GM23338 (cell line): ENCODE results near the gene RLN2. TPM values are rescaled to one million over a fixed set of nuclear protein-coding genes. Genes with fewer than 3 reads are reported as not detected.

Source experiments
- ATAC-seq: fragments of 200-7000 bp; cut with Tn5 transposase; 3 replicates; pipeline ENCODE4 v1.9.1; 2020
- DNase-seq: peaks from one replicate; pipeline ENCODE4 v3.0.0-alpha.2; 2015; ENCODE audit warnings: low spot score
- H2AFZ ChIP-seq: fragments of 200-600 bp; sonication (generic); 2 replicates; pipeline ENCODE4 v1.8.0; 2016; ENCODE audit warnings: antibody characterized with exemption, mild to moderate bottlenecking, moderate library complexity
- H3F3A ChIP-seq: fragments of 200-600 bp; sonication (generic); replicated peaks from 2 replicates; pipeline ENCODE4 v1.8.0; 2017; ENCODE audit warnings: antibody characterized with exemption, mixed run types, low read depth
- H3K27ac ChIP-seq: fragments of 200-600 bp; sonication (generic); 2 replicates; pipeline ENCODE4 v1.6.1; 2016; ENCODE audit warnings: low read depth
- H3K27me3 ChIP-seq: fragments of 200-600 bp; sonication (generic); 2 replicates; pipeline ENCODE4 v1.8.0; 2016; ENCODE audit warnings: mild to moderate bottlenecking, mixed run types, moderate library complexity; ENCODE audit not compliant: insufficient read depth
- H3K36me3 ChIP-seq: fragments of 200-600 bp; sonication (generic); 2 replicates; pipeline ENCODE4 v1.8.0; 2016; ENCODE audit warnings: mild to moderate bottlenecking; ENCODE audit not compliant: insufficient read depth
- H3K4me1 ChIP-seq: fragments of 200-600 bp; sonication (generic); 2 replicates; pipeline ENCODE4 v1.8.0; 2016; ENCODE audit warnings: mild to moderate bottlenecking, moderate library complexity; ENCODE audit not compliant: insufficient read depth
- H3K4me2 ChIP-seq: fragments of 200-600 bp; sonication (generic); 2 replicates; pipeline ENCODE4 v1.7.1; 2017; ENCODE audit warnings: mixed run types
- H3K4me3 ChIP-seq: fragments of 200-600 bp; sonication (generic); 2 replicates; pipeline ENCODE4 v1.6.1; 2016; ENCODE audit warnings: mixed run types
- H3K79me2 ChIP-seq: fragments of 200-600 bp; sonication (generic); replicated peaks from 2 replicates; pipeline ENCODE4 v1.8.0; 2017; ENCODE audit warnings: mild to moderate bottlenecking; ENCODE audit not compliant: insufficient read depth
- H3K9me2 ChIP-seq: fragments of 200-600 bp; sonication (generic); 2 replicates; pipeline ENCODE4 v1.8.0; 2017; ENCODE audit not compliant: insufficient read depth
- H4K20me1 ChIP-seq: fragments of 200-600 bp; sonication (generic); replicated peaks from 2 replicates; pipeline ENCODE4 v1.8.0; 2017; ENCODE audit warnings: mild to moderate bottlenecking; ENCODE audit not compliant: insufficient read depth
- H3K27ac Mint-ChIP-seq: 2 replicates; pipeline ENCODE4 v1.8.0; 2020; ENCODE audit warnings: inconsistent platforms, mild to moderate bottlenecking, moderate library complexity, mixed read lengths
- H3K27me3 Mint-ChIP-seq: 3 replicates; pipeline ENCODE4 v1.8.0; 2022; ENCODE audit warnings: low read depth, mild to moderate bottlenecking, moderate library complexity, mixed read lengths, inconsistent platforms; ENCODE audit not compliant: insufficient read depth, poor library complexity
- H3K36me3 Mint-ChIP-seq: 3 replicates; pipeline ENCODE4 v1.8.0; 2021; ENCODE audit warnings: low read depth, mild to moderate bottlenecking, inconsistent platforms, moderate library complexity, mixed read lengths
- H3K4me1 Mint-ChIP-seq: 3 replicates; pipeline ENCODE4 v1.8.0; 2020; ENCODE audit warnings: mild to moderate bottlenecking, inconsistent platforms, mixed read lengths
- H3K4me3 Mint-ChIP-seq: 3 replicates; pipeline ENCODE4 v1.8.0; 2021; ENCODE audit warnings: moderate library complexity, mild to moderate bottlenecking, inconsistent platforms, mixed read lengths
- H3K9me3 Mint-ChIP-seq: 3 replicates; pipeline ENCODE4 v1.8.0; 2020; ENCODE audit warnings: moderate library complexity, mild to moderate bottlenecking, inconsistent platforms, mixed read lengths
- CTCF ChIP-seq, 2 experiments: fragments of 200-600 bp in 1 of 2; sonication (generic) in 1 of 2; conservative IDR thresholded peaks; 2 replicates each; pipeline versions ENCODE4 v1.5.1 to v1.6.1; 2016 to 2017; ENCODE audit warnings: antibody characterized with exemption in 2 of 2, low read depth in 2 of 2, mild to moderate bottlenecking in 2 of 2, moderate library complexity in 1 of 2
- NANOG ChIP-seq: IDR thresholded peaks from 2 replicates; pipeline ENCODE4 v1.6.1; 2016; ENCODE audit warnings: antibody characterized with exemption, borderline replicate concordance
- POLR2AphosphoS5 ChIP-seq: IDR thresholded peaks from 2 replicates; pipeline ENCODE4 v1.6.1; 2016; ENCODE audit warnings: antibody characterized with exemption, low read depth
- ZNF462 ChIP-seq: fragments of 250-450 bp; sonication (Bioruptor Pico); IDR thresholded peaks from 2 replicates; pipeline ENCODE4 v1.5.0; 2020; ENCODE audit warnings: mild to moderate bottlenecking, moderate library complexity
- polyA plus RNA-seq: library from polyadenylated mRNA; unstranded; fragments of >200 nt; fragmentation: Nextera tagmentation; extraction: Ambion mirVana; gene quantifications from 2 replicates; pipeline ENCODE4 v1.2.1, GENCODE V29; 2016
- total RNA-seq: library from RNA; depleted of rRNA; stranded (reverse); fragments of >200 nt; shearing (Covaris generic); gene quantifications from 2 replicates; pipeline ENCODE4 v1.2.3, GENCODE V29; 2014

RLN2 gene
- total and polyA plus RNA-seq, 2 experiments from 2014 or later = 4.0 to 10.6 TPM

- Histone ChIP-seq H3K4me2 (no peak overlapping the region), H2AFZ (no peak overlapping the region), H4K20me1 (no peaks in the 10 kb centered on the region; the same call in 1 of the 2 replicates), H3K27me3 (no peaks in the 10 kb centered on the region), H3K36me3 (no peaks in the 10 kb centered on the region), H3K4me1 (no peaks in the 10 kb centered on the region), H3K79me2 (no peaks in the 10 kb centered on the region), H3F3A (no peaks in the 10 kb centered on the region), H3K9me2 (0 out of 2 replicates have a peak, but pooled peaks cover 5% of the 10 kb centered on the region), H3K4me3 (no peak overlapping the region), H3K27ac (no peak overlapping the region)
- DNase-seq (no peak), ATAC-seq (no peak)
- no peak overlapping the region for H3K4me3 Mint-ChIP-seq
- no peak overlapping the region for H3K27ac Mint-ChIP-seq
- H3K4me1 Mint-ChIP-seq = no peaks in the 10 kb centered on the region
- H3K9me3 Mint-ChIP-seq = peaks cover 13% of the 10 kb centered on the region; the same call in 2 of the 3 replicates
- TF ChIP-seq NANOG (no peak), ZNF462 (CRISPR knock-in tag) (no peak), POLR2AphosphoS5 (no peak), CTCF (conservative IDR thresholded peaks at IDR 0.05; ENCODE audit: low read depth in 2 of 2) (no peak)
- H3K36me3 Mint-ChIP-seq = no peaks in the 10 kb centered on the region; the same call in 1 of the 3 replicates
- H3K27me3 Mint-ChIP-seq = no peaks in the 10 kb centered on the region
Measured at GRCh38 chr9:5315187-5315923, 10.8 kb upstream of the RLN2 start.
